Germinal center (tissue), 1 donor: ENCODE data around the gene BBS1.
A peak's percentile ranks its signal among the peaks of the same experiment; 100 is the strongest.
"Not testable (repeated sequence)": the region's sequence is repeated elsewhere in the genome, so short reads cannot be mapped to it uniquely, and the experiment has no call there.

ENCODE experiments used
- DNase-seq: peaks from one replicate; pipeline ENCODE4 v3.0.0; 2012; ENCODE audit warnings: mixed read lengths, low spot score

BBS1 gene

DNA sequence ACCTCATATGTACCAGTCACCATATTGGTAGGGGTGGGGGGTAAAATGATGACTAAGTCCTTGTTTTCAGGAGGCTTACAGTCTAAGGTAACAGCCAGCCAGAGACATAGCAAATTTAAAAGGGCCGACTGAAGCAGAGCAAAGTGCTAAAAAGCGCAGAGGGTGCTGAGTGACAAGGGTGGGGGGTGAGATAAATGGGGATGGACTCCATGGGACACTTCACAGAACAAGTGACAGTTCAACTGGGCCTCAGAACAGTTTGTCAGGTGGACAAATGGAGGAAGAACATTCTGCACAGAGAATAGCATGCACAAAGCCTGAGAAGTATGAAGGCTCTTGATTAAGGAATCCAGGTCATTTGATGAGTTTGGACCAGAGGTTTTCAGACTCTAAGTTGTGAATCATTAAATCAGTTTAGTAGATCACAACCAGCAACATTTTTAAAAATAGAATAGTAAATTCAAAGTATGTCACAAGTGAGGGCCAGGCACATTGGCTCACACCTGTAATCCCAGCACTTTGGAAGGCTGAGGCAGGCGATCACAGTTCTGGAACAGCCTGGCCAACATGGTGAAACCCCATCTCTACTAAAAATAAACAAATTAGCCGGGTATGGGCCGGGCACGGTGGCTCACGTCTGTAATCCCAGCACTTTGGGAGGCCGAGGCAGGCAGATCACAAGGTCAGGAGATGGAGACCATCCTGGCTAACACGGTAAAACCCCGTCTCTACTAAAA is 14.0 kb downstream of the BBS1 start:
- no peak for DNase-seq

DNA sequence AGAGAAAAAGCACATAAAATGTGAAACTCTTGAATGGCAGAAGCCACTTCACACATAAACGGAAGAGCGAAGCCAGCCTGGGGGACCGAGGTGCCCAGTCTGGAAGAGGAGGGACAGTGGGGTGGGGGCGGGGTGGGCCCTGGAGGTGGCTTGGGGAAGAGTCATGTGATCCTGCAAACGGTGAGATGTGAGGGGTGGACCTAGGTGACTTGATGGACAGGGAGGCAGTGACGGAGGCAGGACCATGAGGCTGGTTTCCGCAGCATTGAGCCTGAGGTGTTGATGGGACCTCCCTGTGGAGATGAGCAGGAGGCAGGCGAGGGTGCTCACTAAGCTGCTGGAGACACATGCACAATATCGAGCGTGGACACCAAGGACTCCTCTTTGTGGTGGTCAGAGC is 18.6 kb downstream of the BBS1 start:
- DNase-seq = no peak

DNA sequence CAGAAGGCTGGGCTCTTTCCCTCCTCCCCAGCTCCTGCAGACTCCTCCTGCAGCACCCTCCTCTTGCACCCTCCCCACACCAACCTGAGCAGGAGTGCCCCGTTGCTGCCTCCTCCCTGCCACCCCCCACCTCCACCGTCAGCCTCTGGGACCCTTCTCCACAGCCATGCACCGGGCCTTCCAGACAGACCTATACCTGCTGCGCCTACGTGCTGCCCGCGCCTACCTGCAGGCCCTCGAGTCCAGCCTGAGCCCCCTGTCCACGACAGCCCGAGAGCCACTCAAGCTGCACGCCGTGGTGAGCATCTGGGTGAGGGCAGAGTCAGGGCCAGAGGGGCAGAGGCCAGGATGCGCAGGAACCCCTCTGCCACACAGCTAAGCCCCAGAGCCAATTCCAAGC is 19.2 kb downstream of the BBS1 start:
- no peak for DNase-seq

DNA sequence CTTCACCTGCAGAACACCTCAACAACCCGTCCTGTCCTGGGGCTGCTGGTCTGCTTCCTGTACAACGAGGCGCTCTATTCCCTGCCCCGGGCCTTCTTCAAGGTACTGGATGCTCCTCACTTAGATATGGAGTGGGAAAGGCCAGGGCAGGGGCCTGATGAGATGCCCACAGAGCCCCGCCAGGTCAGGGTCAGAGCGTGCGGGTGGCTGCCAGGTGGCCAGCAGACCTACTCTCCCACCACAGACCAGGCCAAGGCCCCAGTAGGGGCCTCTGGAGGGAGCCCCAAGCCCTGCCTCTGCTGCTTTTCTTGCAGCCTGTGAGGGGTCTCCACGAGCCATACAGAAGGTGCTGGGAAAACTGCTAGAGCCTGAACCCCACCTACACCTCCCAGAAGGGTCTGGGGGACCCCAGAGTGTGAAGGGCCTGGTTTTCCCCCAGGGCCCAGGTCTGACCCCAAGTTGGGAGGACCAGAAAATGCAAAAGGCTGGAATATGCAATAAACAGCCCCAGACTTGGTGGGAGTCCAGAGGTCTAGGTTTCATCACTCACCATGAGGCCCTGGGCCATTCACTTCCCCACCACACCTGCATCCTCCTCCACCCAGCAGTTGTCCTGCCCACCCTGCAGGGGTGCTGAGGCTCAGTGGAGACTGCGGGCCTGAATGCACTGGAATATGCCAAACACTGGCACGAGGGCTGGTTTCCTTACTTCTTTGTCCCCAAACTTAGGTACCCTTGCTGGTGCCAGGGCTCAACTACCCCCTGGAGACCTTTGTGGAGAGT is 20.7 kb downstream of the BBS1 start:
- DNase-seq = no peak

DNA sequence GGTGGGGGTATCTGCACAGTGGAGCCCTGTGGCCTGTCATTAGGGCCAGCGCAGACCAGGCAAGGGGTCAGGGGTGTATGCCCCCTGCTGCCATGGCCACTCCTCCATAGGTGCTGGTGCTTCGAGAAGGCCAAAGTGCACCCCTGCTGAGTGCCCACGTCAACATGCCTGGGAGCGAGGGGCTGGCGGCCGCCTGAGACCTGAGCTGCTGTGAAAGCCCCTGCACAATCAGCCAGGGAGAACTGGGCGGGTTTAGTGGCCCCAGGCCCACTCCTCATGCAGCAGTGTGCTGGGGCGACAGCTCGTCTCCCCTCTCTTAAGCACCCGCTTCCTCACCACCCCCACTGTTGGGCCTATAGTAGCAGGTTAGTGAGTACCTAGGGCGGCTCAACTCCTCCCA is 21.4 kb downstream of the BBS1 start:
- no peak for DNase-seq

DNA sequence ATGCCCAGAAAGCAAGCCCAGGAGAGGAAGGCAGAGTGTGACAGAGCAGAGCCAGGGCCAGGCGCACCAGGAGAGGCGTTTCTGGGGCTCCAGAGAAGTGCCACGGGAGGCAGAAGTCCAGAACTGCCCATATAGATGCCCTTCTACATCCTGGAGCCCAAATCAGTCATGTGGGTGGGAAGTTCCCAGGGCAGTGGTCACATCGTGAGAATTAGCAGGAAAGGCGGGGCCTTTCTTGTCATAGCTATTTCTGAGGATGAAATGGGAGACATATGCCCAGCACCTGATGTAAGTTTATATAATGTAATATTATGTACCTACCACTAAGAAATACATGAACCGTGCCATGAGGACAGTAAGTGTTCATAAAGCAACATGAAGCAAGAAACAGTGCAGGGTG is 22.3 kb downstream of the BBS1 start:
- DNase-seq = no peak

DNA sequence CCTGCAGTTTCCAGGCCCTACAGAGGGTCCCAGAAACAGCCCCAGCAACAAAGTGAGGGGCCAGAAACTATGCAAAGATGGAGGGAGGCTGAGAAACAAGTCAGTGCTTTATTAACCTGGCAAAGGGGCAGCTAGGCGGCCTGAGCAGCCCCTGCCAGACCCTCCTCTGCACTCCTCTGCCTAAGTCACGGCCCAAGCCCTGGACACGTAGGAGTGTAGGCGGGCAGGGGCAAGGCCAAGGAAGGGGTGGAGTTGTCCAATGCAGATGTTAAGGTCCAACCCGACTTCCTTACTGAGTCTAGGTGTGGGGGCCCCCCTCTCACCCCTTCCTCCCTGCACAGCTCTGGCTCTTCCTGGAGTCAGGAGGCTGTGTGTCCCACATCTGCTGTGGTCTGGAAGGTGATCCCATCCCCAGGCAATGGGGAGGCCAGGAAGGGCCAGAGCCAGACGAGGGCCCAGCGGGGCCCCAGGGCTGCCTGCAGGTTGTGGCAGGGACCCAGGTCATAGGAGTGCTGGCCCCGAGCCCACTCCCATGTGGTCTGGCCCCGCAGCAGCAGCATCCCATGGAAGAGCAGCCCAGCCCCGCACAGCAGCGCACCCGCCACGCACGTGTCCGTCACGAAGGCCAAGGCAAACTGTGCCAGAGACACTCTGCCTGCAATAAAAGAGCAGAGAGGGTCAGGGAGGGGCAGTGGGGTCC is 28.9 kb downstream of the BBS1 start:
- DNase-seq = no peak

DNA sequence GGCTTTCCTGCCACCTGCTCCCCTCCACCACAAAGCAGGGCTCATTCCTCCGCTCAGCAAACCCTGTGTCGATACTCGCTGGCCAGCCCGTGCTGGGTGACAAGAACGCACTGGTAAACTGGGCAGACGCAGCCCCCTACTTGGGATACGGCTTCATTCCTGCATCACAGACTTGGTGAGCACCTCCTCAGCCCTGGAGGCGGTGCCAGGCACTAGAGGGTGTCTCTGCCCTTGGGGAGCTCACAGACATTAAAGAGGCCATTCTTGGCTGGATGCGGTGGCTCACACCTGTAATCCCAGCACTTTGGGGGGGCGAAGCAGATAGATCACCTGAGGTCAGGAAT is 29.4 kb downstream of the BBS1 start:
- DNase-seq = no peak

DNA sequence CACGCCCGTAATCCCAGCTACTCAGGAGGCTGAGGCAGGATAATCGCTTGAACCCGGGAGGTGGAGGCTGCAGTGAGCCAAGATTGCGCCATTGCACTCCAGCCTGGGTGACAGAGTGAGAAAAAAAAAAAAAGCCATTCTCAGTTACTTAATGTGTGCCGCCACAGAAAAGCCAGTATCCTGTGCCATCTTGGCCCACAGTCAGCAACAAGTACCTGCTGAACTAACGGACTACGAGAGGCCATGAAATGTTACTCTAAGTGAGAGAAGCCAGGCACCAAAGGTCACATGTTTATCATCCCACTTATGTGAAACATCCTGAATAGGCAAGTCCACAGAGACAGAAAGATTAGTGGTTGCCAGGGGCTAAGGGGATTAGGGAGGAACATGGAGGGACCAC is 30.2 kb downstream of the BBS1 start:
- DNase-seq = not testable (repeated sequence)

DNA sequence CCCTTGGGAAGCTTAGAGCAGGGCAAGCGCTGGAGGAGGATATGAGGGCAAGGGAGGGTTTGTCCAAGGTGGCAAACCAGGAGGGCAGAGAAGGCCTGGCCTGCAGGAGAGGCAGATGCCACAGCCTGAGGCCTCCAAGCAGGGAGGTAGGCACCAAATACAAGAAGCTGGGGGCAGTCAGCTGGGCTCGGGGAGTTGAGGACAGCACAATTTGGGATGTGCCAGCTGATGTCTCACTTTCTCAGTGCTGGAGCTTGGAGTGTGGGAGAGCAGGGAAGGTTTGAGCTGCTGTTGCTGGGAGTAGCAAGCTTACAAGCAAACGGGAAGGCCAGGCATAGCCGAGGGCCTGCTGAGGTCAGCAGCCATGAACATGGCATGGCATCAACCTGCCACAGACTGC is 31.5 kb downstream of the BBS1 start:
- DNase-seq = no peak

DNA sequence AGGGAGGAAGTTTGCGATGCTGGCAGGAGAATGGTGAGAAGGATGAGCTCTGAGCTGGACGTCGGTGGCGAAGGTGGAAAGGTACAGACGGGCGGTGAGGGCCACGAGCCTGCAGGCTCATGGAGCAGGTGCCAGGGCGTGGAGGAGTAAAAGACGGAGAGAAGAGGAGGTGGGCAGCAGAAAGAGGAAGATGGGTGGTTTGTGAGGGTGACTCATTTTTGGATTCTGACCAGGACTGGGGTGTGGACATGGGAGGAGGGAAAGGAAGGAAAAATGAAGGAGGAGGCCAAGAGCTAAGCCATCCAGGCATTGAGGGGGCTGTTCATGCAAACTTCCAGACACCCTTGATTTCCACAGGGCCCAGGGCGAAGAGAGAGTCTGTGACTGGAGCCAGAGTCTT is 31.9 kb downstream of the BBS1 start:
- DNase-seq = no peak

DNA sequence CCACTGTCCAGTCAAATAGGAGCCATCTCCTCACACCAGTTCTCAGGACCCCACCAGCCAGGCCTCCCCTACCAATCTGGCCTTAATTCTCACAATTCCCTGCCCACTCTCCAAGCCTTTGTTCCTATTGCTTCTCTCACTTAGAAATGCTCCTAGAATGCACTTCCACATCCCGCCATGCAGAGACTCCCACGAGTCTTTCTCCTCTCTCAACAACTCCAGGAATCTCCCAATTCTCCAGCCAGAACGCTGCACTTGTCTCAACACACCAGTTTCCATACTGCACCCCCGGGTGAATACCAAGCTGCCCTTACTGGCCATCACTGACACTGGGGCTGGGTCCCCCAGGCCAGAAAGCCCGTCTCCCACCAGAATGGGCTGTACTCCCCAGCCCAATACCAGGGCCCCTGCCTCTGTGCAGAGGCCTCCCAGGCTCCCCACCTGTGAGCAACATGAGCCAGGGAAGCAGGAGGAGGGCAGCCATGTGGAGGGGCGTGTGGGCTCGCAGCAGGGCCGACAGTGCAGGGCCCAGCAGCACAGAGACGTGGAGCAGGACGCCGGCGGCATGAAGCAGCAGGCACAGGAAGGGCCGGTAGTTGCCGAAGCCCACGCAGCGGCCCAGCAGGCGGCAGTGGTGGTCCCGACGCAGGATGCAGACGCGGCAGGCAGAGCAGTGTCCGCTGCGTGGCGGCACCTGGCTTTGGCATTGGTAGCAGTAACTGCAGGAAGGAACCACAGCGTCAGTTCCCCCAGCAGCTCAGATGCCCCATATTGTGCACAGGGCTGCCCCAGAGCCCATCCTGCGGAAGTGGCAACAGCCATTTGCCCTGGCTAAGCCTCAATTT is 33.0 kb downstream of the BBS1 start:
- peak; percentile 74 for DNase-seq

DNA sequence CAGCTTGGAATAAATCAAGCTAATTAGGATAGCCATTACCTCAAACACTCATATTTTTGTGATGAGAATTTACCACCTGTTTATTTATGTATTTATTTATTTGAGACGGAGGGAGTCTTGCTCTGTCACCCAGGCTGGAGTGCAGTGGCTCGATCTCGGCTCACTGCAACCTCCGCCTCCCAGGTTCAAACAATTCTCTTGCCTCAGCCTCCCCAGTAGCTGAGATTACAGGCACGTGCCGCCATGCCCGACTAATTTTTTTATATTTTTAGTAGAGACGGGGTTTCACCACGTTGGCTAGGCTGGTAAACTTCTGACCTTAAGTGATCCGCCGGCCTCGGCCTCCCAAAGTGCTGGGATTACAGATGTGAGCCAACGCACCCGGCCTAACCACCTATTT is 34.5 kb downstream of the BBS1 start:
- not testable (repeated sequence) for DNase-seq

DNA sequence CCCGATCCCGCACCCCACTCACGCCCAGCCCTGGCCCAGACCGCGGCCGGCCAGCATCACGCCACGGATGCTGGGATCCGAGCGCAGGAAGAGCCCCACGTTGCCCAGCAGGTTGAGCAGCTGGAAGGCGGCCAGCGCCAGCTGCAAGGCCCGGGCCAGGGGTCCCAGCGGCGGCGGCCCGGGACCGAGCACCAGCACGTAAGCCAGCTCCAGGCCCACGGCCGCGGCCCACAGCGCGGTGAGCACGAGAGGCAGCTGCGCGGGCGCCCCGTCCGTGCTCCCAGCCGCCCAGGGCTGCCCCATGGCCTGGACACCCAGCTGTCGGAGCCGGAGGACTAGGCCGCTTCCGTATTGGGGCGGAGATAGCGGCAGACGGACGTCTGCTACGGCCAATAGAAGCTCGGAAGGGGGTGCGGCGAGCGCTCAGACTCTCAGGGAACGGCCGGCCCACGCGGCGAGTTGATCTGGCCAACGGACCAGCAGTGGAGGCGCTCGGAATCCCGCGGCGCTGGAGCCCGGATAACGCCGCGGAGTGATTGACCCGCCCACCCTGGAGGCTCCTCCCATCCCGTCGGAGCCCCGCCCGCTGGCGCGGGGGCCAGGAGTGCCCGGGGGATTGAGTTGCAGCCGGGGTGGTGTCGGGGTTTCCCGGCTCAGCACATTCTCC is 35.4 kb downstream of the BBS1 start, which contains the start of gene ZDHHC24:
TSS of gene ZDHHC24 (minus strand) at position 348 of the 667 bp plus-strand sequence. CDS start at position 303, 45 bp downstream.
- peak; percentile 92 for DNase-seq

DNA sequence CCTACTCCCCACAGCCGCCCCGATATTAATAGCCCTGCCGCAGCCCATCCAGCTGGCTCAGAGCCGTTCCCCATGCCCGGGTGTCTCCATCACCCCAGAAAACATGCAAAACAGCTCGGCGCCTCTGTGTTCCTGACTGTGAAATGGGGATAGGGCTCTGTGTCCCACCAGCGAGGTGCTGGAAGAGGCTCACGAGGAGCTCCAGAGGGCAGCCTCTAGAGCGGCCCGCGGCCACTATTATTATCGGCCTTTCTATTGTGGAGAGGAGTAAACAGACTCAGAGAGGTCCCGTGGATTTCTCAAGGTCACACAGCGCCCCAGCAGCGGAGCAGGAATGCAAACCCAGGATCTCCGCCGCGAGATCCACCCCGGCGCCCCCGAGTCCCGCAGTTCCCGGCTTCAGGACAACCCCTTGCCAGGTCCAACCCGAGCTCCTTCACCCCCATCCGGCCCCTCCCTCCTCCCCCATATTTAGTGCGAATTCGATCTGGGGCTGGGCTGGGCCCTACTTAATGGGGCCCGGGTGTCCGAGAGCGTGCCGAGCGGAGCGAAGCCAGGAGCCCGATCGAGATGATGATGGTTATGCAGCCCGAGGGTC is 36.0 kb downstream of the BBS1 start, which contains the start of gene ACTN3:
TSS of gene ACTN3 (plus strand) at position 536 of the 598 bp plus-strand sequence. CDS start at position 571, 35 bp downstream.
- DNase-seq = no peak

DNA sequence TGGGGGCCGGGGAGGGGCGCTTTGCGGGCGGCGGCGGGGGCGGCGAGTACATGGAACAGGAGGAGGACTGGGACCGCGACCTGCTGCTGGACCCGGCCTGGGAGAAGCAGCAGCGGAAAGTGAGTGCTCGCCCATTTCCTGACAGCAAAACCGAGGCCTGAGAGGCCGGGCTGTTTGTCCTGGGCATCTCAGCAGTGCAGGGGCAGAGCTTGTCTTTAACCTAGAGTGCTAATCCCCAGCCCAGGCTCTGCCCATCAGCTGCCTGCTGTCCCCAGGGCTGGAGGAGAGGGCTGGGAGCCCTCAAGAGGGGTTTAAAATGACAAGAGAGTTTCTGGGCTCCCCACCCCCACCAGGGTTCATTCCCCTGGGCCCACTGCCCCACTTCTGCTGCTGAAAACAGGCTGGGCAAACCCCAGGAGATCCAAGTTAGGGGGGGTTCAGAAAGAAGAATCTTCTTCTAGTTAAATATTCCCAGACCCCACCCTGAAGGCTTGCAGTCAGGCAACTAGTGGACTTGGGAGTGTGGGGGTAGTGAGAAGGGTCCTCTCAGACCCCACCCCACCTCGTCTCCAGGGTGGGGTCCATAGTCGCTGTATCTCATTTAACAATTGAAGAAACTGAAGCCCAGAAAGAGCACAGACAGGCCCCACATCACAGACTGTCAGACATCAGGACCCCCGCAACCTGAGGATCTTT is 36.7 kb downstream of the BBS1 start:
- DNase-seq = no peak

DNA sequence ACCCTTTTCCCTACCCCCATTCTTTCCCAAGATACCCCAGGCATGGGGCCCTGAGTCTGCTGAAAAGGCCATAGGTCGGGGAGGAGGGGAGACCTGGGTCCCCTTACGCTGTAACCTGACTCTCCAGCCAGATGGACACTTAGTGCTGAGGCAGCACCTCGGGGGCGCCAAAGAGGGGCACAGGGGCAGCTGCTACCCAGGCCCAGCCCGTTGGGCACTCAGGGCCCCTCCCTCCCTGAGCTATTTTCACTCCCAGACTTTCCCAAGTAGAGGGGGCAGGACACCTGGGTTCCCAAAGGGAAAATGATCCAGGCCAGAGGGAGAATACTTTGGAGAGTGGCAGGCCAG is 37.2 kb downstream of the BBS1 start:
- DNase-seq = no peak

DNA sequence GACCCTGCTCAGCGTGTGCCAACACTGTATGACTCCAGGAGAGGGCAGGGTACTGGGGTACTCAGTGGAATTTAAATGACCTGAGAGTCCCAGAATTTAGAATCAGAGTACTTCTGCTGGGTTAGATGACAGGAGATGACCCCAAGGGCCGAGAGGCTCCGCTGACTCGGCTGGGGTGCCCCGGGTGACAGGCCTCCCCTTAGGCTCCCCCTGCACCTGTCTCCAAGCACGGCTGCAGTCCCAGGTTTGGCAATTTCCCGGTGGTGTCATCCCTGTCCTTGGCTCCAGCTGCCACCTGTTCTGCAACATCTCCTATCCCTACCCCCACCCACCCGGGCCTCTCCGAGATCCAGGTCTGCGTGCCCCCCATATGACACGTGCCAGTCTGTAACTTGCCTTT is 37.6 kb downstream of the BBS1 start:
- DNase-seq = no peak

DNA sequence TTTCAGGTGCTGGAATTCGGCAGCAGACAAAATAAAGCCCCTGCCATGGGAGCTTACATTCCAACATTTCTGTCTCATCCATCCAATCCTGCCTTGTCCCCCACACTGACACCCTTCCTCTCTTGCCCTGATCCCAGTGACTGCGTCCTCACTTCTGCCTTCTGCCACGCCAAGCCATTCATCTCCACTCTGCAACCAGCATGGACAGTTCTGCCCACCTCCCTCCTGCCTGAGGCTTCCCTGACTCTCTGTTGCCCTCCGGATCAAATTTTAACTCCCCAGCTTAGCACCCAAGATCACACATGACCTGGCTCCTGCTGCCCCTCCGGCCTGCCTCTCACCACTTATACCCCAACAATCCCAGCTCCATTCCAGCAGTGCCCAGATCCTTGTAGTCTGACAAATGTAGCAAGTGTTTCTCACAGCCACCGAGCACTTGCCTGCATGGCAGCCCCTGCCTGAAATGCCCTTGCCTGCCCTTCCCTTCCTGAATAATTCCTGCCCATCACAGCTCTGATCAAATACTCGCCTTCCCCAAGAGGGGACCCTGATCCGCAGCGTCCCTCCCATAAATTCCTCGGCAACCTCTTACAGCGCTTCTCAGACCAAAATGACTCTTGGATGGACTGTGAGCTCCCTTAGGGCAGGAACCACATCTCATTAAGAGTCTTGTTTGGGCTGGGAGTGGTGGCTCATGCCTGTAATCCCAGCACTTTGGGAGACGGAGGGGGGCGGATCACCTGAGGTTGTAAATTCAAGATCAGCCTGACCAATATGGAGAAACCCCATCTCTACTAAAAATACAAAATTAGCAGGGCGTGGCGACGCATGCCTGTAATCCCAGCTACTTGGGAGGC is 38.6 kb downstream of the BBS1 start:
- DNase-seq = no peak

DNA sequence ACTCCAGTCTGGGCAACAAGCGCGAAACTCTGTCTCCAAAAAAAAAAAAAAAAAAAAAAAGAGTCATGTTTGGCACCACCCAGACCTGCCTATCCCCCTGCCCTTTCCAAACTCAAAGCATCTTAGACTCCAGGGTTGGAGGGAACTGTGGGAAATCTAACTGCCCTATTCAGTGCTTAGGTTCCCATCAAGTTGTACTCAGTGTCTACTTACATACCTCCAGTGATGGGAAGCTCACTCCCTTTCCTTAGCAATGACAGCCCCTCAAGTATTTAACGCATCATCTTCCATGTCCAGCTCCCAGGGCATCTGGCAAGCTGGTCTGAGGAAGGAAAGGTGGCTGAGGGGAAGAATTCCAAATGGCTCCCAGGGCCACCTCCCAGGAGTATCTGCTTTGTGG is 39.3 kb downstream of the BBS1 start:
- no peak for DNase-seq
